Measurements from ENCODE around the gene SLC25A28. TPM values are rescaled to one million over a fixed set of nuclear protein-coding genes. Genes with fewer than 3 reads are reported as not detected.

The SLC25A28 gene
- total RNA-seq, 4 donors from 2014 or later: 22.1 to 36.2 (median 30.1) TPM

- WGBS, 2 donors (ENCODE audit: low coverage in 1 of 2): 0 to 15% methylated on average over 21 to 24 of the region's 24 CpGs
- Histone ChIP-seq H3K9me3 (no peaks in the 10 kb centered on the region), H3K4me3 (peak overlapping the region; percentile 54 to 86 (median 84)), H3K27ac (peak overlapping the region; percentile 50 to 81 (median 67)), H3K27me3 (no peaks in the 10 kb centered on the region), H3K36me3 (no peaks in the 10 kb centered on the region), H3K4me1 (peaks cover 0 to 30% (median 10%) of the 10 kb centered on the region in 4 donors)
- intact Hi-C loops (cut with DNase I; ENCODE audit: low total_unique reads): no loop called here
- TF ChIP-seq POLR2A (IDR thresholded peaks at IDR 0.05) (no peak), CTCF (IDR thresholded peaks at IDR 0.05) (no peak)
- in situ Hi-C loops (cut with MboI; ENCODE audit: low pct_ligation_motif_present in 1 of 4, low pct_unique_long_range_greater_than_20kb in 1 of 4, low sequenced_read_pairs in 3 of 4): no loop called here
- peak; percentile 68 for DNase-seq
These were observed 38.4 kb upstream of the SLC25A28 start for GRCh38 chr10:99658622-99659030.

GRCh38 chr10:99656199-99657064, 36.2 kb upstream of the SLC25A28 start:
- DNase-seq: no peak
- TF ChIP-seq POLR2AphosphoS5 (IDR thresholded peaks at IDR 0.05): no peak
- TF ChIP-seq POLR2A (IDR thresholded peaks at IDR 0.05): no peak
- no peak for TF ChIP-seq EP300 (IDR thresholded peaks at IDR 0.05; ENCODE audit: low read depth)
- no peak for TF ChIP-seq CTCF (IDR thresholded peaks at IDR 0.05)
- Histone ChIP-seq H3K27ac (no peak overlapping the region), H3K4me3 (no peak overlapping the region), H3K27me3 (no peaks in the 10 kb centered on the region), H3K9me3 (no peaks in the 10 kb centered on the region), H3K36me3 (no peaks in the 10 kb centered on the region), H3K4me1 (peaks cover 0 to 25% (median 10%) of the 10 kb centered on the region in 4 donors)
- WGBS, 2 donors (ENCODE audit: low coverage in 1 of 2): 0 to 2% methylated on average over 1 of the region's 1 CpG
- intact Hi-C loops (cut with DNase I; ENCODE audit: low total_unique reads) (no loop called here), in situ Hi-C loops (cut with MboI; ENCODE audit: low pct_ligation_motif_present in 1 of 4, low pct_unique_long_range_greater_than_20kb in 1 of 4, low sequenced_read_pairs in 3 of 4) (no loop called here)

DNA sequence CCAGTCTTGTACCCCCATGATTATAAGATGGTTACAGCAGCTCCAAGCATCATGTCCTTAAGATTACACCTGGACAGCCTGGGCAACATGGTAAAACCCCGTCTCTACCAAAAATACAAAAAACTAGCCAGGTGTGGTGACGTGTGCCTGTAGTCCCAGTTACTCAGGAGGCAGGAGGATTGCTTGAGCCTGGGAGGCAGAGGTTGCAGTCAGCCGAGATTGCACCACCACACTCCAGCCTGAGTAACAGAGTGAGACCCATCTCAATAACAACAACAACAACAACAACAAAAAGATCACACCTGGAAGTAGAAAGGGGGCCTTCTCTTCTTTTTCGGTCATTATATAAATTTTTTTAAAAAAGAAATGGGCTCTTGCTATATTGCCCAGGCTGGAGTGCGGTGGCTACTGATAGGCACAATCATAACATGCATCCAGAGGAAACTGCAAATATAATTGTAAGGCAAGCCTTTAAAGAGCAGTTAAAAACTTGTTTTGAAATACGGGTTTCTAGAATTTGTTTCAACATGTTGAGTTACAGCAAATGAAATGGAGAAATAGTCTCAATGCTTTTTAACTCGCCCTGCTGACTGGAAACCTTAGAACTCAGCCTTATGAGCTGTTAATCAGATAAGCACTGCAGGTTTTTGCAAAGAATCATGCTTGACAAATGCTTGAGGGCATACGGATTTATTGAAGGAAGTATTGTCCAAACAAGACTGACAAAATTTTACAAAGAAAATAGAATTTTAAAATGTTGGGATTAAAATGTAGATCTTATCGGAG, 34.3 kb upstream of the SLC25A28 start:
- no peak for DNase-seq
- TF ChIP-seq CTCF (IDR thresholded peaks at IDR 0.05) (no peak), POLR2AphosphoS5 (IDR thresholded peaks at IDR 0.05) (no peak), EP300 (IDR thresholded peaks at IDR 0.05; ENCODE audit: low read depth) (no peak), POLR2A (IDR thresholded peaks at IDR 0.05) (no peak)
- in situ Hi-C loops (cut with MboI; ENCODE audit: low pct_ligation_motif_present in 1 of 4, low pct_unique_long_range_greater_than_20kb in 1 of 4, low sequenced_read_pairs in 3 of 4) (no loop called here), intact Hi-C loops (cut with DNase I; ENCODE audit: low total_unique reads) (no loop called here)
- no peaks in the 10 kb centered on the region for H3K27me3 ChIP-seq
- 87 to 90% methylated on average over 7 to 9 of the region's 9 CpGs for WGBS, 2 donors (ENCODE audit: low coverage in 1 of 2)
- peaks cover 0 to 8% (median 2%) of the 10 kb centered on the region in 4 donors for H3K4me1 ChIP-seq
- no peak overlapping the region for H3K4me3 ChIP-seq
- no peaks in the 10 kb centered on the region for H3K9me3 ChIP-seq
- no peak overlapping the region for H3K27ac ChIP-seq
- no peaks in the 10 kb centered on the region for H3K36me3 ChIP-seq

- Histone ChIP-seq H3K4me1 (no peaks in the 10 kb centered on the region), H3K9me3 (no peaks in the 10 kb centered on the region), H3K27me3 (no peaks in the 10 kb centered on the region), H3K4me3 (no peak overlapping the region), H3K27ac (no peak overlapping the region), H3K36me3 (no peaks in the 10 kb centered on the region)
- TF ChIP-seq POLR2AphosphoS5 (IDR thresholded peaks at IDR 0.05) (no peak), EP300 (IDR thresholded peaks at IDR 0.05; ENCODE audit: low read depth) (no peak), CTCF (IDR thresholded peaks at IDR 0.05) (no peak), POLR2A (IDR thresholded peaks at IDR 0.05) (no peak)
- intact Hi-C loops (cut with DNase I; ENCODE audit: low total_unique reads) (no loop called here), in situ Hi-C loops (cut with MboI; ENCODE audit: low pct_ligation_motif_present in 1 of 4, low pct_unique_long_range_greater_than_20kb in 1 of 4, low sequenced_read_pairs in 3 of 4) (no loop called here)
- WGBS, 2 donors (ENCODE audit: low coverage in 1 of 2): 85 to 88% methylated on average over 4 of the region's 4 CpGs
- DNase-seq: no peak
These were observed 32.7 kb upstream of the SLC25A28 start for GRCh38 chr10:99652800-99653390.

Data from transverse colon (tissue), 4 donors.